ENCODE measurements around the gene ATAD3B.
"Not testable (repeated sequence)": the region's sequence is repeated elsewhere in the genome, so short reads cannot be mapped to it uniquely, and the experiment has no call there.

DNA sequence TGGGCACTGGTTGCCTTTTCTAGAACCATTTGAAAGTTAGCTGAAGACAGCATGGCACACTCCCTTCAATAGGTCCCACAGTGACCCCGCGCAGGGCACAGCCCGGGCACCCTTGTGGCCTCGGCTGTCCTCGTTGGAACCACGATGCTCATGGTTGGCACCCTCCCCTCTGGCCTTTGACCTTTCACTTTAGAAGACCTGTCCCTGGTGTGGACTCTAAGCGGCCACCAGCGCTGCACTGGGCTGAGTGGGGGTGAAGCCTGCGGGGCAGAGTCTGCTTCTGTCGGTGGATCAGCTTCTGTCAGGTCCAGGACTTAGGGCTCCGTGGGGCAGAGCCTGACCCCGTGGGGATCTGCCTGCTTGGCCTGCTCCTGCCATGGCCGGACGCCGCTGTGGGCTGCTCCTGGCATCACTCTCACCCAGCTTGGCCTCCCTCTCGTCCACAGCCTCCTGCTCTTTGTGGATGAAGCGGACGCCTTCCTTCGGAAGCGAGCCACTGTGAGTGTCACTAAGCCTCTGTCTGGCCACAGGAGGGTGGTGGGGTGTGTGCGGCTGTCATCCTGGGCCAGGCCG, 14.8 kb upstream of the ATAD3B start:
- TF ChIP-seq, protein P1, sequence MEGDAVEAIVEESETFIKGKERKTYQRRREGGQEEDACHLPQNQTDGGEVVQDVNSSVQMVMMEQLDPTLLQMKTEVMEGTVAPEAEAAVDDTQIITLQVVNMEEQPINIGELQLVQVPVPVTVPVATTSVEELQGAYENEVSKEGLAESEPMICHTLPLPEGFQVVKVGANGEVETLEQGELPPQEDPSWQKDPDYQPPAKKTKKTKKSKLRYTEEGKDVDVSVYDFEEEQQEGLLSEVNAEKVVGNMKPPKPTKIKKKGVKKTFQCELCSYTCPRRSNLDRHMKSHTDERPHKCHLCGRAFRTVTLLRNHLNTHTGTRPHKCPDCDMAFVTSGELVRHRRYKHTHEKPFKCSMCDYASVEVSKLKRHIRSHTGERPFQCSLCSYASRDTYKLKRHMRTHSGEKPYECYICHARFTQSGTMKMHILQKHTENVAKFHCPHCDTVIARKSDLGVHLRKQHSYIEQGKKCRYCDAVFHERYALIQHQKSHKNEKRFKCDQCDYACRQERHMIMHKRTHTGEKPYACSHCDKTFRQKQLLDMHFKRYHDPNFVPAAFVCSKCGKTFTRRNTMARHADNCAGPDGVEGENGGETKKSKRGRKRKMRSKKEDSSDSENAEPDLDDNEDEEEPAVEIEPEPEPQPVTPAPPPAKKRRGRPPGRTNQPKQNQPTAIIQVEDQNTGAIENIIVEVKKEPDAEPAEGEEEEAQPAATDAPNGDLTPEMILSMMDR (IDR thresholded peaks at IDR 0.05; ENCODE audit: low read depth, low read length), result not testable (repeated sequence)
- not testable (repeated sequence) for TF ChIP-seq MYC (IDR thresholded peaks at IDR 0.05; ENCODE audit: low read depth, low read length)

All from NB4 (cell line).